ENCODE data around the gene RFNG.

DNA sequence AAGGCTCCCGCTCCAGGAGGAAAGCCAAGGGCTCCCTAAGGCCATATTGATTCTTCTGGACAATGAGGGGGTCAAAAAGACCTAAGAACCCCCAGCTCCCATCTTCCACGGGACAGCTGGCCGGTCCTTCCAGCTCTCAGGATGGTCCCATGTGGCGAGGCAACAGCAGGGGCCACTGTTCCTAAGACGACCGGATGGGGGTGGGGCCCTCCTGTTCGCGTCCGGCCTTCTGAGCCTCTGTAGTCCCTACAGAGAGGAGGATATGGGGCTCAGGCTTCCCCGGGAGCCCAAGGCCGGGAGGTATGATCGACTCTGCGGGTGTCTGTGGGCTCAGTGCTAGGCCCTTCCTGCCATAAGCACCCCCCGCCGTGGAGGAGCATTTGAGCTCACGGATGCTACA is 8.1 kb downstream of the RFNG start:
- TF ChIP-seq POLR2A (IDR thresholded peaks at IDR 0.05; ENCODE audit: low read length), result no peak
- TF ChIP-seq CTCF (IDR thresholded peaks at IDR 0.05), result no peak
- no peak for TF ChIP-seq MAX (IDR thresholded peaks at IDR 0.05)
- TF ChIP-seq, protein P1, sequence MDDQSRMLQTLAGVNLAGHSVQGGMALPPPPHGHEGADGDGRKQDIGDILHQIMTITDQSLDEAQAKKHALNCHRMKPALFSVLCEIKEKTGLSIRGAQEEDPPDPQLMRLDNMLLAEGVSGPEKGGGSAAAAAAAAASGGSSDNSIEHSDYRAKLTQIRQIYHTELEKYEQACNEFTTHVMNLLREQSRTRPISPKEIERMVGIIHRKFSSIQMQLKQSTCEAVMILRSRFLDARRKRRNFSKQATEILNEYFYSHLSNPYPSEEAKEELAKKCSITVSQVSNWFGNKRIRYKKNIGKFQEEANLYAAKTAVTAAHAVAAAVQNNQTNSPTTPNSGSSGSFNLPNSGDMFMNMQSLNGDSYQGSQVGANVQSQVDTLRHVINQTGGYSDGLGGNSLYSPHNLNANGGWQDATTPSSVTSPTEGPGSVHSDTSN (IDR thresholded peaks at IDR 0.05), result no peak
- no peak for TF ChIP-seq TP53 (CRISPR knock-in tag; IDR thresholded peaks at IDR 0.05)
- TF ChIP-seq NFE2L2 (conservative IDR thresholded peaks at IDR 0.05; ENCODE audit: low read length), result no peak
- no peak for TF ChIP-seq USF2 (IDR thresholded peaks at IDR 0.05)
- no peak for TF ChIP-seq EP300 (IDR thresholded peaks at IDR 0.05)
- no peak for TF ChIP-seq HDAC2 (IDR thresholded peaks at IDR 0.05)
- TF ChIP-seq CHD2 (IDR thresholded peaks at IDR 0.05; ENCODE audit: low read length, partially characterized antibody), result no peak
- no peak for TF ChIP-seq ZFP36 (IDR thresholded peaks at IDR 0.05; ENCODE audit: borderline replicate concordance, partially characterized antibody)
- TF ChIP-seq HOXA7 (CRISPR knock-in tag; IDR thresholded peaks at IDR 0.05), result no peak

Data from A549 (cell line).